NCI-H2171 treated with DMSO at 0.1 percent for 48 hours (cell line): ENCODE measurements around the gene TBL1XR1.

Experiments used
- DNase-seq: peaks from one replicate; lab custom pipeline; 2025; lab: John Stamatoyannopoulos, UW

The TBL1XR1 gene

DNA sequence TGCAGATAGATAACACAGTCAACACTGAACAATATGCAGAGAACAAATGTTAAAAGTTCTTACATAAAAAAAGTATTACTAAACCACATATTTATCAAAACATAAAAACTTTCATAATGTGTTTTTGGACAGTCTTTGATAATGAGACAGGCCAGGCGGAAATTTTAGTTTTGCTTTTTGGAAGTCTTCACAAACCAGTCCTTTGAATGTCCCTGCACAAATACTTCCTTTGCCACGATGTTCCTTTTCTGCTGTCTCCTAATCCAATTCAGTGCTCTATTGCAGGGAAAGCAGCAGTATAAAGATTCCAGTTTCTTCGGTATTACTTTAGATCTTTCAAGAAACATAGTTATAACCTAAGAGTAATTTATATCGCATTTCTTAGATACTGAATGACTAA, 135.9 kb downstream of the TBL1XR1 start:
- no peak for DNase-seq

DNA sequence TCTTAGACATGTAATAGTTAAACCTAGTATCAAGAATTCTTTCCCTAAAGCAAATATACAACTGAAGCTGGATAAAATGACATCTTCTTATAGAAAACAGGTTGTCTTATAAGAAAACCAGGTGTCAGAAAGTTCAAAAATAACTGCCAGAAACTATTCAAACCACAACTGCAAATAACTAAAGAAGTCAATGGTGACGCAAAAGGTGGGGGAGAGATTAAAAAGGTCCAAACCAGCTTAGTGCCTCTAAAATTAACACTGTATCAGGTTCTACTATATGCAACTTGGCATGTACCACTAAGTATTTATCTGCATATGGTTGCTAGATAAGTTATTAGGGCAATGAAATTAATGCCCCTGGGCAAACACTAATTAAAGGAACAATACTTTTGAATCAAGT, 136.8 kb downstream of the TBL1XR1 start:
- DNase-seq: no peak

DNA sequence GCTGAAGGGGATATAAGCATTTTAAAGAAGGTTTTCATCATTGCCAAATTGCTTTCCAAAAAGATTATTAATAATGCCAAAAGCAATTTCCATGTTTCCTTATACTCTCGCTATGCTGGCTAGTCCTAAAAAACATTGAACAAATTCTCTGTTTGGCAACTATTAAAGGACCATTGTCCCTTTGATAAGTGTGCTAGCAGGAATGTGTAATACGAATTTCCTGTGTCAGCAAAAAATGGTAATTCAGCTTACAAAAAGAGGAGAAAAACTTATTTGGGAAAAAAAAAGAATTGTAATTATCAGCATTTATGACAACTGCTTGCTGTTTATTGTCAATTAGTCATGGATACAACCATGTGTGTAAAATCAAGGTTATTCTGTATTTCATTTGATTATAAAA, 138.6 kb downstream of the TBL1XR1 start:
- no peak for DNase-seq

DNA sequence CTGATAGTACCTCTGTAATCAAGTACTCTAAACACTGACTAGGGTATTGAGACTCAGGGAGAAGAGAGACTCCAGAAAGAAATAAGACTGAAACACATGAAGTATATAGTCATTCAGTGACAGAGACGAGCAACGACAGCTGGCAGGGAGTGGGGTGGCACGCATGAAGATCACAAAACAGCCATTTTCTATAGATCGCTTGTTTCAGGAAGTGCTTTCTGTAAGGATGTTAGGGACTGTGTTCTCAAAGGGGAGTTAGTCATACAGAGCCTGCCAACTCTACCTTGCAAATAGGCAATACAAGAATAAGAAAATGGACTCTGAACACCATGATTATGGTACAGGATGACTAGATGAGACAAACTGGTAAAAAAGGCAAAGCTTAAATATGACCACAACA, 139.5 kb downstream of the TBL1XR1 start:
- DNase-seq: no peak

DNA sequence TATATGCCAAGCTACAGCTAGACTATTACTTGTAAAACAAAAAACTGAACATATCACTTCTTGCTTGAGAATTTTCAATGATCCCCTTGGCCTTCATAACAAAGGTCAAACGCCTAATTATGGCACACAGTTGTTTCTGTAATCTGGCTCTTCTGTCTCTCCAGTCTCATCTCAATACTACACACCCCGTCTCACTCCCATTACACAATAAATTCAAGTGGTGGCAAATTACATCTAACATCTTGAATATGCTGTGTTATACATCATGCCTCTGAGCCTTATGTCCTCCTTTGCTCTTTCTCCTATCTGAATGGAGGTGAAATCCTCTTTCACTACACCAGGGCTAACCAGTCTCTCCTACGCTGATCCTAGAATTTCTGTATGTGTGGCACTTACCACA, 140.4 kb downstream of the TBL1XR1 start:
- DNase-seq: peak; percentile 30

DNA sequence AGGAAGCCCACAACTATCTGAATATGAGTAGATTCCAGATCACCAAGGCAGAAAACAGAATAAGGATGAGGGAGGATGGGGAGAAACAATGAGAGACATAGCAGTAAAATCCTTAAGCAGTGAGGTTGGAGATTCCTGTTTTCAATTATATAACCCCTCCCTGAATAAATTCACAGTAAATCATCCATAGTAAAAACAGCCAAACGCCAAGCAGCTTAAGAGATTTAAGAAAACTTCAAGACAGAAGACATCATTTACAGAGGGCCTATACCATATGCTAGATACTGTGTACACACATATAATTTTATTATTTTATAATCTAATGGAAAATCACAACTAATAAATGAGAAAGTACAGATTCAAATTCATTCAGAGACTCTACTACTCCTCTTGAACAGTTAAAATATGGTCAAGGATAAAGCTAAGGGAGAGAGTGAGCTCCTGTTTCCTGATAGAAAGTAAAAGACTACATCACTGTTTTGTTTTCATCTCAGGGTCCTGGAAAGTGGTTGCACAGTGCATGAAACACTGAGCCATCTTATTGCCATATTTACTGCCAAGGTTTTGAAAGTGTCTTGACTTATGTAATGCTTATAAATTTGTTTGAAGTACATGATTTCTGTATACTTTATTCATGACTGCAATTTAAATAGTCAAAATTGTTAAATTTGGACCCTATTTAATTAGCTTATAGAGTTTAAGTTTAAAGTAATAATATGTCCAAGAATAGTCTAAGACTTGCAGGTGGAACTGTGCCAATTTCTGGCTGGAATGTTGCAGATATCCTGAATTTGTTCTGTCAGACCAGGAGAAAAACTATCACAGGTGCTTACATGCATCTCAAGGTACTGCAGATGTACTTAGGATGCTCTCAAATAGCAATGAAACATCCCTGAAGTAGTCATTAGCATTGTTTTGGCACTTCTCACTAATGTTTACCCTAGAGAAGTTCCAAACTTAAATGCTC, 141.4 kb downstream of the TBL1XR1 start:
- DNase-seq: no peak

DNA sequence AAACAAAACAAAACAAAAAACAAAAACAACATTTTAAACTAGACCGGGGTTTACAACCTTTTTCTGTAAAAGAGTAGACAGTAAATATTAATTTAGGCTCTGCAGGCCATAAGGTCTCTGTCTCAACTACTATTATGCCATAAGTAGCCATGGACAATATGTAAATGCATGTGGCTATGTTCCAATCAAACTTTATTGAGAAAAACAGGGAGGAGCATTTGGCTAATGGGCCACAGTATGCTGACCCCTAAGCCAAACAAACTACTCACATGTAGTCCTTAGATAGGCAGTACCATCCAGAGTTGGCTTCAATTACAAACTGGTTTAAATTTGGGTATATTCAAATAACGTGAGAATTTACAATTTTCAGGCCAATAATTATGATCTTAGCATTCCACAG, 144.2 kb downstream of the TBL1XR1 start:
- no peak for DNase-seq

DNA sequence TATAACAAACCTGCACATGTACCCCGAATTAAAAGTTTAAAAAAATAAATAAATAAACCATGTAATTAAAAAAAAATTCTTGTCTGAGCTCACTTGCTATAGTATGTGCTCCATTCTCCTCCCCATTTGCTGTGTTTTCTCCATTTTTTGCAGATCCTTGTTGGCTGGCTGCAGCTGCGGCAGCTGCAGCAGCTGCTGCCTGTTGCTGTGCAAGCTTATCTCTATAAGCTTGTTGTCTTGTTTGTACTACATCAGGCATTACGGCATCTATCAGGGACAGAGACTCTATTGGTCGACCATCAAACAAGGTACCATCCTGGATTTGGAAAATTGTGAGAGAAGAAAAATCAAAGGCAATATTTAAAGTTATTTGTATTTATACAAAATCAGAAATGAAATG, 145.9 kb downstream of the TBL1XR1 start:
- DNase-seq: peak; percentile 64

DNA sequence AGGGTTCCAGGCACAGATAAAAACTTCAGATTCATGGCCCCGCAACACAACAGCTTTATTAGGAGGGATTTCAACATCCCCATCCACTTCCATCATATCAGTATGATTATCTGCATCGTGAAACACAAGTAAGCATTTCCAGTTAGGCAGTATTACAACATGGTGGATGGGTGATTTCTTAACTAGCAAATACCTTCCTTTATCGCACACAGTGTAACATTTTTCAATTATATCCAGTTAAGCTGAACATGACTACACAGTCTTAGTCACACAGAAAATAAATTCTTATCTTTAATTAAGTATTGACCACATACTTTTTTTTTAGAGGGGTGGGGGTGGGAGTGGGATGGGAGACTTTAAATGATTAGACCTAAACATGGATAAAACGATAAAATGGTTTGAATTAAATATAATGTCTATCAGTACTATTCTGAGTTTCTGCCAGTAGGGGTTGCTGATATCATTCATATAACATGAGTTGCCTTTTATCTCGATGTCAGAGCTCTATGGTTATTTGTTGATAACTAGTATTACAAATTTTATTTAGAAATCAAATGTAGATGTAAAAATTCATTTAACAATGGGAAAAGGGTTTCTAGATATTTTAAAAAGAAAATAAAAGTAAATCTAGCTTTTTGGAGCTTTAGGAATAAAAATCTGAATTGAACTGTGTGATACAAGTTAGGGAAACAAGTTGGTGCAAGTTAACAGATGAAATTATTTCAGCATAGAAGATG, 146.6 kb downstream of the TBL1XR1 start:
- peak; percentile 73 for DNase-seq

DNA sequence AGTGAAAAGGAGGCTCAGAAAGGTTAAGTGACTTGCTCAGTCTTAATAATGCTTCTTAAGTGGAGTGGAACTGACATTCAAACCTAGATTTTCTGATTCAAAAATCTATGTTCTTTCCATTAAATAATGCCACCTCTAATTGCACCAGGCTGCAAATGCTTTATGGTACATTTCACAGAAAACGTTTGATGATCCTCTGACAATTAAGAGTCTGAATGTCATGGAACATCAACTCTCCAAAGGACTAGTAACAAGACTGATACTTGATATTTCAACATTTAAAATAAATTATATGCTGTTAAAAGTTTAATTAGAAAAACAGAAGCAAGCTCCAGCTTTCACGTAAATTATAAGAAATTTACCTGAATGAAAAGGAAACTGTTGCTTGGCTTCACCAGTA, 151.5 kb downstream of the TBL1XR1 start:
- no peak for DNase-seq

DNA sequence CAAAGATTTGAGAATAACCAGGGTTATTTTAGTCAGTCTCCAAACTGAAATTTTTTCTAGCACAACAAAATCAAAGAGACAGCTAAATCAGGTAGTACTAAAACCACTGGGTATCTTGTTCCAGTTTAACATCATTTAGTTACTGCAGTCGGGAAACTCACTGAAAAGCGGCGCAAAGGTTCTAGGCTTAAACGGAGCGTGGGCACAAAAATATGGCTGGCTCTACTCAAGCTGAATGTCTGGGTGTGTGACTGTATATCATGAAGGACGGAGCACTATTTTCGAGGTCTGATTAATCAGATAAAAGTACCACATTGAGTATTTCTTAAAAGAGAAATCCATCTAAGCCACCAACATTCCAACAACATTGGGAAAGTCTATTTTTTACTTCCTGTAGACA, 152.1 kb downstream of the TBL1XR1 start:
- DNase-seq: no peak

DNA sequence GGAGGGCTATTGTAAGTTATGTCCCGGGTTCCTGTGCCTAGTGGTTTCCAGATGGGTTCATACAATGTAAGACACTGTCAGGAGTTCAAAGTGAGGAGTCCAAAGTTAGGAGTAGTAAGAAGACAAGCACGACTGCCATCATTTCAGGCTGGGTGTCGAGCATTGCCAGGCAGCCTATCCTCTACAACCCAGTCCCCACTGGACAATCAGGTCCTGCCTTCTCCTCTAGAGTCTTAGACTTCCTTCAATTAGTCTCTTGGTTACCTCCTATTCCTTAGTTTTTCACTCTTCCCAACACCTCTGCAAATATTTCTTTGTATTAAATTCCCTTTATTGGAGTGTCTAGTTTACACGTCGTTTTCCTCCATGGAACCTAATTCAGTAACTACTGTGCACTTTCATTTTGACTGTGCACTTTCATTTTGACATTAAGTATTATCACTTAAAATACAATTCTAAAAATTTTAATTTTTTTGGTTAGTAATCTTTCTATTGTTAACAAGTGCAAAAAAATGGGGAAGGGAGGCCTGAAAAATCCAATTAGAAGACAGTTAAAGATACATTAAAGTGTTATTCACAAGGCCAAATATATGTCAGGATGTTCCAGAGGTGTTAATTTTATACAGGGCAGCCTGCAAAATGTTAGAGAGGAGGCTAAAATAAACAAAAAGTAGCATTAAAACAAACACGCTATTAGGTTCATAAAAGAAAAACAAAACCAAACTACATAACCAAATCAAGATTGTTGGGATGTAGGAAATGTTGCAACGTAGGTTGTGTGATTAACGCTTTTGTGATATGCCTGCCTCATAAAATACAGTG, 155.3 kb downstream of the TBL1XR1 start:
- no peak for DNase-seq

DNA sequence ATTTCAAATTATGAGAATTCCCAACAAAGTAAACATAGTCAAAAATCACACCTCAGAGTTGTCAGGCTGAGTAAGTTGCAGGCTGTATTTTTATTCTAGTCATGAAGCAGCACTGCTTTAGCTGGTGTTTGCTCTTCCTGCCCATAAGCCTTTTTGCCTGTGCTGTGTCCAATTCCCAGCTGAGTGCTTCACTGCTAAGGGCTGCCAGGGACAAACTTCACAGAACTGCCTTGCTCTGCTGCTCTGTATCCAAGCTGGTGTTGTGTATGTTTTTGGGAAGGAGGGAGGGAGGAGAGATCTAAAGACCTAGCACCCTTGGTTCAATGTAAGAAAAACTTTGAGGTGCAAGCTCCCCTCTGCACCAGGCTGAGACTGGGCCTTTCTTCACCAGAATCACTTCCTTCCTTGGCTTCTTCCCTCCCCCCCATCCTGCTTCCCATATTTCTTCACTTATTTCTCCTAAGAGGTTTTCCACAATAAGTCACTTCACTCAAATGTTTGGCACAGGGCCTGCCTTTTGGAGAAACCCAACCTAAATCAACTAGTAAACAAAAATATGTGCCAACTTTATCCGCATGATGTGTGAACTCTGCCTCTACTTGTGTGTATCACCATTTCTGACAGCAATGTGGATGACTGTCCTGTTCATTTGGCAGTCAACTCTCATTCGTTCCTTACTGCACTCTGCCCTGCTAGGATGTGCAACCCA, 156.1 kb downstream of the TBL1XR1 start:
- DNase-seq: no peak

DNA sequence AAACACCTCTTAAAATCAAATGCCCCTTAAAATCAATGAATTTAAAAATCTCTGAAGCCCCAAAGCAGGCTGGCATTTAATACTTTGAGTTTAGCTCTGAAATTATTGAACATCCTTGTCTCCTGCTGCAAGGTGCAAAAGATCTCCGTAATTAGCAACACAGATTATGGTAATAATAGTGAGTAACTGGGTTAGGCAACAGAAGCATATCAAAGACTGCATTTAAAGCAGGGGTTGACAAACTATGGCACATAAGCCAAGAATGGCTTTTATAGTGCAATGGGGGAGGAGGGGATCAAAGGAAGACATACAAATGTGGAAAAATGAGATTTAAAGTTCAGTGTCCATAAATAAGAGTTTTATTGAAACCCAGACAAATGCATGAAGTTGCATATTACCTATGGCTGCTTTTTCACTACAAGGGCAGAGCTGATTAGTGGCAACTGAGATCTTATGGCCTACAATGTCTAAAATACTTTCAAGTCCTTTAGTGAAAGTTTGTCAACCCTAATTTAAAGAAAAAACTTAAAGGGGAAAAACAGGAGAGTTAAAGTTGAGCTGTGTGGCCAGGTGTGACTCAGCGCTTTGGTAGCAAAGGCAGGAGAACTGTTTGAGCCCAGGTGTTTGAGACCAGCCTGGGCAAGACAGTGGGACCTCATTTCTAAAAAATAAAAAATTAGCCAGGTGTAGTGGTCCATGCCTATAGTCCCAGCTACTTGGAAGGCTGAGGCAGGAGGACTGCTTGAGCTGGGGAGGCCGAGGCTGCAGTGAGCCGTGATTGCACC, 157.6 kb downstream of the TBL1XR1 start:
- DNase-seq: no peak

DNA sequence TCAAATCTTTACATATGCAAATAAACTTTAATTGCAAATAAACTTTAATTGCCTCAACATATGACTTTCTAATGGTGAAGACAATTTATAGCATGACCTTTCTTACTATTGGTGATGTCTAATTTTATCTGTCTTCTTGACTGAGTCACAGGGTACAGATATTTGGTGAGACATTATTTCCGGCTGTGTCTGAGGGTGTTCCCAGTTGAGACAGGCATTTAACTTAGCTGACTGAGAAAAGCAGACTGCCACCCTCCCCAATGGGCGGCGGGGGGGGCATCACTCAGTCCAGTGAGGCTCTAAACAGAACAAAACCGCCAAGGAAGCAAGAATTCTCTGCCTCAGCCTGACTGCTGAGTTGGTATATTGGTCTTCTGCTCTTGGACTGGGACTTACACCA, 160.0 kb downstream of the TBL1XR1 start:
- DNase-seq: no peak

DNA sequence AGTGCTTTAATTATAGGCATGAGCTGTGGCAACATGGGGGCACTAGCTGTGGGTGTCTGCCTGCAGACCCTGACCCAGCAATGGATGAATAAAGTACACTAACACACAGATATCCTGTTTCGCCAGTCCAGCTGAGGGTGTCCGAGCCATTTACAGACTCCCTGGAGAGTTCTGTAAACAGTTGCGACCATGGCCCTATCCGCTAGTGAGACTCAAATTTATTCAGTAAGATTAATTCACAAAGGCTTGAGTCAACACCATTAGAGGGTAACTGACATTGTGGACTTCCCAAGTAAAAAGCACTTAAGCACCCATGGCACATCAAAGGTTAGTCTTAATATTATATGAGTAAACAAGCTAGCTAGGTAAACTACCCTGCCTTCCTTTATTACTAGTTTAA, 161.6 kb downstream of the TBL1XR1 start:
- DNase-seq: no peak

DNA sequence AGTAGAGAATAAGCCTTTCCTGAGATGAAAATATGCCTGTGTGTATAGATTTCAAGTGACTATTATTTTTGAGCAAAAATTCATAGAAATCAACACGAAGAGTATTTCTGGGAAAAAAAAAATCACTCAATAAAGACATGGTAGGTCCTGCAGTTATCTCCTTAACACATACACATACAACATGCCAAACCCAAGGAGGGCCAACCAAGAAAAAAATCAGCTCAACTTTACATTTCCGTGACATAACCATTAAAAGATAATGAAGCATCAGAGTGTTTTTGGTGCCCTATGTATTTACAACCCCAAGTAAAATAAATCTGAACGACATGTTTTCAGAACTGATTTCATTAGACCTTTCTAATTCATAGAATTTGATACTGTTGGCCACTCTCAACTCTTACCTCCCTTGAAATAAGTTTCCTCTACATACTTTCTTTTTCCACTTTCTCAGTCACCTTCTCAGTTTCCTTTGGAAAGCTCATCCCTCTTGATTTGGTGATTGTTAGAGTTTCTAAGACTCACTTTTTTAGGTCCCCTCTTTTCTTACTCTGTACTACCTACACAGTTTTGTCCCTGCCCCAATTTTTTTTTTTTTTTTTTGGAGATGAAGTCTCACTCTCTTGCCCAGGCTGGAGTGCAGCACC, 162.3 kb downstream of the TBL1XR1 start:
- DNase-seq: no peak

DNA sequence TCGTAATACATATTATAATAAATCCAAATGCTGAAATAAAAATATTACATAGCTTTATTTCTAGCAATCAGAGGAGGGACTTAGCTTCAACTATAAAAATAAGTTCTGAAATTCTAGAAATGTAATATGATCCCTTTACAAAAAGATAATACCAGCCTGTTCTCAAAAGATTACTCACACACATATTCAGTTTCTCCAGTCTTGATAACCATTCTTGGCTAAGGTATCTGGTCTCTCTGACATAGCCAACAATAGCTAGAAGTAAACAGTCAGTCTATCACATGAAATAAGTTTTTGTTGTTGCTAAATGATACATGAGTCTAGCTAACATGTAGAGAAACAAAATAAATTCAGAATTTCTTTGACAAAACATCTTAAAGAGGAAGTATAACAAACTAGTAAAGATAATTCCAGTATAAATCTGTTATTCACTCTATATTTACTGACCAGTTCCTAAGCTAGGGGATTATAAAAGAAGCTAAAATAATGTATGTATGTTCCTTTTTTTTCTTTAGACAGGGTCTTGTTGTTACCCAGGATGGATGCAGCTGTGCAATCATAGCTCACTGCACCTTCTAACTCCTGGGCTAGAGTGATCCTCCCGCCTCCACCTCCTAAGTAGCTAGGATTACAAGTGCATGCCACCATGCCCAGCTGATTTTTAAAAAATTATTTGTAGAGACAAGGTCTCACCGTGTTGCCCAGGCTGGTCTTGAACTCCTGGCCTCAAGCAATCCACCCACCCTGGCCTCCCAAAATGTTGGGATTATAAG, 170.6 kb downstream of the TBL1XR1 start:
- peak; percentile 21 for DNase-seq

DNA sequence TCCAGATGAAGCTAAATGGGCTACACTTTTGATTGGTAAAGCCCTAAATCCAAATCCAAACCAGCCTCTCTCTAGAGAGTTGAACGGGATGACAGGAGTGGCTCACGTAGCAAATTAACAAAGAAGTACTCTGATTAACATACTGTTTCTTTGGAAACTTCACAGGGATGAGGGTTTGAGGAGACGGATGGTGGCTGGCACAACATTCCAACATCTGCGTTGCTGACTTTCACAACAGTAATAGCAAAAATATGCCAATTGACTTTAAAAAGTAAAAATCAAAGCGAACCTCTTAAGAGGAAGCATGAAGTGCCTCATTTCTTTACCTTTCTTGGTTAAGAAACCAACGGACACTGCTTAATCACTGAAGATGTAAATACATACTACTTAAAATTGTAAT, 181.4 kb downstream of the TBL1XR1 start:
- DNase-seq: no peak
